Upper lobe of left lung (tissue), 6 donors: Measurements from ENCODE around the gene LEMD1. TPM values are rescaled to one million over a fixed set of nuclear protein-coding genes. Genes with fewer than 3 reads are reported as not detected.
A peak's percentile ranks its signal among the peaks of the same experiment; 100 is the strongest.

Experiments used
- ATAC-seq, 2 donors: fragments of 200-7000 bp; cut with Tn5 transposase; one replicate each; pipeline ENCODE4 v1.9.1; 2022; ENCODE audit warnings: mild to moderate bottlenecking in 2 of 2, moderate library complexity in 2 of 2; ENCODE audit not compliant: low FRiP score in 2 of 2
- DNase-seq, 2 donors: peaks; one replicate each; pipeline ENCODE4 v3.0.0-alpha.2; 2019 to 2020
- H3K27ac ChIP-seq, 4 donors: fragments of 200-600 bp; sonication (generic); one replicate each; pipeline ENCODE4 v1.5.1; 2016 to 2019
- H3K27me3 ChIP-seq, 4 donors: fragments of 200-600 bp; sonication (generic); one replicate each; pipeline ENCODE4 v1.5.1; 2017 to 2019
- H3K36me3 ChIP-seq, 4 donors: fragments of 200-600 bp; sonication (generic); one replicate each; pipeline ENCODE4 v1.5.1; 2016 to 2019
- H3K4me1 ChIP-seq, 4 donors: fragments of 200-600 bp; sonication (generic); one replicate each; pipeline ENCODE4 v1.5.1; 2018 to 2019
- H3K4me3 ChIP-seq, 4 donors: fragments of 200-600 bp; sonication (generic); one replicate each; pipeline ENCODE4 v1.5.1; 2017 to 2019; ENCODE audit warnings: mild to moderate bottlenecking in 2 of 4, moderate library complexity in 1 of 4
- H3K9me3 ChIP-seq, 4 donors: fragments of 200-600 bp; sonication (generic); one replicate each; pipeline ENCODE4 v1.5.1; 2018 to 2019
- EP300 ChIP-seq, 4 donors: sonication (generic); formaldehyde crosslinking; IDR thresholded peaks; one replicate each; pipeline ENCODE4 v1.5.1; 2017; ENCODE audit warnings: antibody characterized with exemption in 4 of 4, control low read depth in 2 of 4
- POLR2A ChIP-seq, 4 donors: fragments of 450-650 bp; IDR thresholded peaks; one replicate each; pipeline ENCODE4 v1.5.1; 2016 to 2017; ENCODE audit warnings: antibody characterized with exemption in 4 of 4, mild to moderate bottlenecking in 2 of 4
- POLR2AphosphoS5 ChIP-seq, 2 donors: sonication (generic); formaldehyde crosslinking; IDR thresholded peaks; one replicate each; pipeline ENCODE4 v1.5.1; 2017; ENCODE audit warnings: antibody characterized with exemption in 2 of 2
- WGBS, 2 donors: methylation state at CpG; one replicate each; pipeline ENCODE4 v1.1.5; 2017 to 2018; 5-methylcytosine and 5-hydroxymethylcytosine counted together
- total RNA-seq, 6 donors: library from RNA; depleted of rRNA in 4 of 6; stranded (reverse); fragments of >200 nt in 4 of 6; gene quantifications; one replicate each; pipeline versions ENCODE4 v1.1.0 to v1.2.1, GENCODE V29; 2016 to 2021
- TF ChIP-seq, protein P1 (sequence below), 6 experiments: fragments of 450-650 bp in 4 of 6; fragments of 200-600 bp in 2 of 6; sonication (generic) in 2 of 6; IDR thresholded peaks; one replicate each; pipeline ENCODE4 v1.5.1; 2016 to 2019; ENCODE audit warnings: antibody characterized with exemption in 6 of 6
- donor health status: DM: no; HTN: no; CAD: no; lungs with moderate emphysema.
- donor health status: DM: no; HTN: yes; CAD: no; lungs with severe emphysema.

The LEMD1 gene
- total RNA-seq, 6 donors from 2014 or later = 1.1 to 14.7 (median 1.7) TPM; not detected in 2

DNA sequence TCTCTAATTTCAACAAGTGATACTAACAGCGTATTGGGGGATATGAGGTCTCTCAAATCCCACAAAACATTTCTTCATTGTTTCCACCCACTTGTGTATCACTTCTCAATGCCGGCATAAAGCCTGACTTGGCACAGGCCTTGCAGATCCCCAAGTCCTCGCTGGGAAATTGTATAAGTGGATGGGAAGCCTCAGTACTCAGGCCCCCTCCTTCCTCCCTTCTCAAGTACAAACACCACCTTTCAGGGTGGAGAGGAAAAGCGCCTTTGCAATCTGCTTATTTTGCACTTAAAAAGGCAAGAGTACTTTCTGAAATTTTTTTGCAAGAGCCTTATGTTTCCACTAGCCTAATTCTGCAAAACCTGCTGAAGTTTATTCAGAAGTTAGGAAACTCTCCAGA lies 39.3 kb downstream of the LEMD1 start:
- Histone ChIP-seq H3K4me1 (peaks cover 0 to 11% (median 0%) of the 10 kb centered on the region in 4 donors), H3K36me3 (no peaks in the 10 kb centered on the region), H3K9me3 (no peaks in the 10 kb centered on the region), H3K27ac (peak overlapping the region in 1 of 4 donors; percentile 52), H3K27me3 (no peaks in the 10 kb centered on the region), H3K4me3 (no peak overlapping the region)
- no peak for ATAC-seq
- 57 to 68% methylated on average over 4 of the region's 4 CpGs for whole genome bisulfite sequencing, 2 donors
- DNase-seq = peak in 1 of 2 donors; percentile 57
- TF ChIP-seq EP300 (IDR thresholded peaks at IDR 0.05) (no peak), POLR2AphosphoS5 (IDR thresholded peaks at IDR 0.05) (no peak), POLR2A (IDR thresholded peaks at IDR 0.05) (no peak)
- TF ChIP-seq, protein P1, sequence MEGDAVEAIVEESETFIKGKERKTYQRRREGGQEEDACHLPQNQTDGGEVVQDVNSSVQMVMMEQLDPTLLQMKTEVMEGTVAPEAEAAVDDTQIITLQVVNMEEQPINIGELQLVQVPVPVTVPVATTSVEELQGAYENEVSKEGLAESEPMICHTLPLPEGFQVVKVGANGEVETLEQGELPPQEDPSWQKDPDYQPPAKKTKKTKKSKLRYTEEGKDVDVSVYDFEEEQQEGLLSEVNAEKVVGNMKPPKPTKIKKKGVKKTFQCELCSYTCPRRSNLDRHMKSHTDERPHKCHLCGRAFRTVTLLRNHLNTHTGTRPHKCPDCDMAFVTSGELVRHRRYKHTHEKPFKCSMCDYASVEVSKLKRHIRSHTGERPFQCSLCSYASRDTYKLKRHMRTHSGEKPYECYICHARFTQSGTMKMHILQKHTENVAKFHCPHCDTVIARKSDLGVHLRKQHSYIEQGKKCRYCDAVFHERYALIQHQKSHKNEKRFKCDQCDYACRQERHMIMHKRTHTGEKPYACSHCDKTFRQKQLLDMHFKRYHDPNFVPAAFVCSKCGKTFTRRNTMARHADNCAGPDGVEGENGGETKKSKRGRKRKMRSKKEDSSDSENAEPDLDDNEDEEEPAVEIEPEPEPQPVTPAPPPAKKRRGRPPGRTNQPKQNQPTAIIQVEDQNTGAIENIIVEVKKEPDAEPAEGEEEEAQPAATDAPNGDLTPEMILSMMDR (IDR thresholded peaks at IDR 0.05) = no peak

DNA sequence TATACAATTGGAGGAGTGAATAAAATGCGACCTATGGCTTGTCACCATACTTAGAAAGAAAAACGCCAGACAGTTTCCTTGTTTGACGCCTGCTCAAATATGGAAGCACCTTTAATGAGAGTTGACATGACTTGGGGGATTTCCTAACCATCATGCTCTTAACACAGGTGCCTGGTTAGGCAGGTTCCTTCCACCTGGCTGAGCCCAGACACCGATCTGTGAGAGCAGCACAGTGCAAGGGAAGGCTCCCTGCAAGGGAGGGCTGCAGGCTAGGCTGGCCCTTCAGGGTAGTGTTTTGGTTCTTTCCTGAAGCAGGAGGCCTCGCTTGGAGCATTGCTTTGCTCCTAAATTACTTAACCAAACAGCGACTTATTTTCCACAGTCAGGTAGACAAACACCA lies 40.6 kb downstream of the LEMD1 start:
- no peaks in the 10 kb centered on the region for H3K36me3 ChIP-seq
- H3K27ac ChIP-seq = peak overlapping the region in 1 of 4 donors; percentile 52
- DNase-seq = peak in 1 of 2 donors; percentile 63
- no peak overlapping the region for H3K4me3 ChIP-seq
- H3K27me3 ChIP-seq = no peaks in the 10 kb centered on the region
- no peaks in the 10 kb centered on the region for H3K9me3 ChIP-seq
- ATAC-seq = no peak
- 67 to 70% methylated on average over 6 of the region's 6 CpGs for WGBS, 2 donors
- H3K4me1 ChIP-seq = peaks cover 0 to 11% (median 0%) of the 10 kb centered on the region in 4 donors
- TF ChIP-seq EP300 (IDR thresholded peaks at IDR 0.05) = no peak
- no peak for TF ChIP-seq POLR2AphosphoS5 (IDR thresholded peaks at IDR 0.05)
- no peak for TF ChIP-seq POLR2A (IDR thresholded peaks at IDR 0.05)
- TF ChIP-seq, protein P1 (IDR thresholded peaks at IDR 0.05) = no peak

DNA sequence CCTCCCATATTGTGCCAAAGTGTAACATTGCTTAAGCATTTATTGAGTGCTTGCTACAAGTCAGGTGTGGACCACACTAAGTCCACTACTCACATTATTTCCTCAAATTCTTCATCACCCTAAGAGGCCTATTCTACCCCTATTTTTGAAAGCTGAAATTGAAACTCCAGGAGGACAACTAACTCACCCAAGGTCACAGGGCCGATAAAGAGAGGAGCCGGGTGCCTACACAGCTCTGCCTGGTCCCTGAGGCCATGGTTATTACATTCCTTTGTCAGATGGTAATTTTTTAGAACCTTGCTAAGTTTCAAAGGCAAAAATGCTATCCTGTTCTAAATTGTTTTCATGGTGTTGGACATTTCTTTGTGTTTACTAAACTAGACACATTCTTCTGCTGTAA lies 41.0 kb downstream of the LEMD1 start:
- ATAC-seq = no peak
- Histone ChIP-seq H3K27ac (peak overlapping the region in 1 of 4 donors; percentile 52), H3K9me3 (no peaks in the 10 kb centered on the region), H3K4me1 (peaks cover 0 to 16% (median 3%) of the 10 kb centered on the region in 4 donors), H3K27me3 (no peaks in the 10 kb centered on the region), H3K36me3 (no peaks in the 10 kb centered on the region), H3K4me3 (no peak overlapping the region)
- 34 to 54% methylated on average over 2 of the region's 2 CpGs for WGBS, 2 donors
- DNase-seq = no peak
- TF ChIP-seq, protein P1 (IDR thresholded peaks at IDR 0.05) = no peak
- TF ChIP-seq POLR2A (IDR thresholded peaks at IDR 0.05) (no peak), POLR2AphosphoS5 (IDR thresholded peaks at IDR 0.05) (no peak), EP300 (IDR thresholded peaks at IDR 0.05) (no peak)

DNA sequence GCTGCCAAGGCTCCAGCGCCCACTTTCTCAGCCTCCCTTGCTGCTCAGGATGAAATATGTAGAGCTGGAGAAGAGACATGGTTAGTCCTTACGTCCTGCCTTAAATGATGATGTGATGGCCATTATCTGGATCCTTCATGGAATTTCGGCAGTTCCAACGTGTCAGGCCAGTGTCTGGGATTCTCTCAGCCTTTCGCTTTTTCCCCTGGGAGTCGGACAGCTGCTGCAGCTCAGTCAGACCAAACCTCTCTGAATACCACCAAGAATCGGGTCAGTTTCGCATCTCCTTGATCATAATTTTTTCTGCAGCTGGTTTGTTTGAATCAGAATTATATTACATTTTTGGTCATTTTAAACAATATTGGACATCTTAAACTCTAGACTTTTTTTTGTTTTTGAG lies 42.8 kb downstream of the LEMD1 start:
- H3K4me3 ChIP-seq = no peak overlapping the region
- no peaks in the 10 kb centered on the region for H3K27me3 ChIP-seq
- ATAC-seq (no peak), DNase-seq (no peak)
- H3K9me3 ChIP-seq = no peaks in the 10 kb centered on the region
- 72 to 81% methylated on average over 8 of the region's 8 CpGs for WGBS, 2 donors
- no peak for TF ChIP-seq EP300 (IDR thresholded peaks at IDR 0.05)
- no peak for TF ChIP-seq POLR2AphosphoS5 (IDR thresholded peaks at IDR 0.05)
- no peak for TF ChIP-seq POLR2A (IDR thresholded peaks at IDR 0.05)
- TF ChIP-seq, protein P1 (IDR thresholded peaks at IDR 0.05) = no peak
- peaks cover 0 to 29% (median 15%) of the 10 kb centered on the region in 4 donors for H3K4me1 ChIP-seq
- no peaks in the 10 kb centered on the region for H3K36me3 ChIP-seq
- no peak overlapping the region for H3K27ac ChIP-seq

DNA sequence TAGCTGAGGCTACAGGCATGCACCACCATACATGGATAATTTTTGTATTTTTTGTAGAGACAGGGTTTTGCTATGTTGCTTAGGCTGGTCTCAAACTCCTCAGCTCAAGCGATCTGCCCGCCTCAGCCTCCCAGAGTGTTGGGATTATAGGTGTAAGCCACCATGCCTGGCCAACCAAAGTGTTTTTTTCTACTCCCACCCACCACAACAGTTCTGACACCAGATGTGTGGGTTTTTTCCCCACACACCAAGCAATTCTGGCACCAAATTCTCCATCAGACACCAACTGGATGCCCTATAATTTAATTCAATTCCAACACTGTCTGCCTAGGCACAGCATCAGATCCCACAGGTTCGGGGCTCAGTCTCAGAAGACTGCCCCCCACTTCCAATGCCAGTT lies 44.5 kb downstream of the LEMD1 start:
- H3K27me3 ChIP-seq = no peaks in the 10 kb centered on the region
- no peak overlapping the region for H3K4me3 ChIP-seq
- 75 to 94% methylated on average over 3 of the region's 3 CpGs for WGBS, 2 donors
- H3K4me1 ChIP-seq = peaks cover 3 to 37% (median 26%) of the 10 kb centered on the region in 4 donors
- no peak overlapping the region for H3K27ac ChIP-seq
- H3K36me3 ChIP-seq = no peaks in the 10 kb centered on the region
- no peaks in the 10 kb centered on the region for H3K9me3 ChIP-seq
- ATAC-seq = no peak
- DNase-seq = no peak
- TF ChIP-seq POLR2A (IDR thresholded peaks at IDR 0.05) = no peak
- TF ChIP-seq POLR2AphosphoS5 (IDR thresholded peaks at IDR 0.05) = no peak
- no peak for TF ChIP-seq EP300 (IDR thresholded peaks at IDR 0.05)
- TF ChIP-seq, protein P1 (IDR thresholded peaks at IDR 0.05) = no peak
